ENCODE data around the gene LIX1L. TPM values are rescaled to one million over a fixed set of nuclear protein-coding genes. Genes with fewer than 3 reads are reported as not detected.

Gene LIX1L
- total and polyA plus RNA-seq, 2 of the 4 experiments (the other 2 are of a cell fraction), result 14.7 to 28.8 TPM

GRCh38 chr1:145891143-145891542, 66.7 kb downstream of the LIX1L start:
- H3K9ac ChIP-seq (ENCODE audit: low read depth, low read length), result no peak overlapping the region
- peak overlapping the region; percentile 93 for H2BK20ac ChIP-seq (ENCODE audit: low read depth, low read length)
- H3K79me1 ChIP-seq (ENCODE audit: low read depth in 1 of 2, low read length in 2 of 2), result peaks cover 0 to 4% of the 10 kb centered on the region in 2 experiments; a peak in 1 of 4 replicates
- no peaks in the 10 kb centered on the region for H3K36me3 ChIP-seq (ENCODE audit: control insufficient read depth, insufficient read depth, low read length)
- H4K8ac ChIP-seq (ENCODE audit: low read depth in 2 of 2, low read length in 2 of 2), result peak overlapping the region; percentile 50 to 96
- TF ChIP-seq ELK1 (IDR thresholded peaks at IDR 0.05; ENCODE audit: borderline replicate concordance, low read depth, low read length) (no peak), MAFK (IDR thresholded peaks at IDR 0.05; ENCODE audit: low read depth, low read length) (no peak), CEBPB (IDR thresholded peaks at IDR 0.05; ENCODE audit: low read depth, low read length) (no peak), POLR2A (IDR thresholded peaks at IDR 0.05; ENCODE audit: low read depth, low read length) (no peak)
- peaks cover 12% of the 10 kb centered on the region for H3K4me1 ChIP-seq (ENCODE audit: control insufficient read depth, insufficient read depth, low read length)
- H3K27ac ChIP-seq (ENCODE audit: insufficient read depth, low read length), result peak overlapping the region; percentile 4; the same call in 1 of the 2 replicates
- ChIA-PET POLR2A (ENCODE audit: unreplicated experiment) (no interaction called here), CTCF (interaction anchor here (0.6 to 2.5 kb wide), 24 partner anchors 8 to 145 kb away, joined by 3 to 24 read pairs (median 6); partner anchors contain the start of genes ANKRD34A, ITGA10, LIX1L and PEX11B)
- H4K91ac ChIP-seq (ENCODE audit: insufficient read depth, low read depth, low read length), result peak overlapping the region; percentile 43; the same call in 1 of the 2 replicates
- no peak overlapping the region for H3K18ac ChIP-seq (ENCODE audit: low read depth, low read length)
- peak overlapping the region; percentile 81 for H2AFZ ChIP-seq (replicated peaks; ENCODE audit: low read length, poor library complexity)
- peak overlapping the region; percentile 81; the same call in 2 of the 3 replicates for H2BK15ac ChIP-seq (ENCODE audit: low read depth, low read length)
- BruUV-seq (replicated peaks), result no TSS peak
- H4K5ac ChIP-seq (ENCODE audit: low read depth, low read length), result no peak overlapping the region
- H3K14ac ChIP-seq (replicated peaks; ENCODE audit: low read depth, low read length), result peak overlapping the region; percentile 87
- no peaks in the 10 kb centered on the region for H3K9me3 ChIP-seq (ENCODE audit: control insufficient read depth, insufficient read depth, low read length)
- H2AK9ac ChIP-seq (replicated peaks; ENCODE audit: low read depth, low read length, poor library complexity), result peak overlapping the region; percentile 62
- H3K27me3 ChIP-seq (ENCODE audit: control insufficient read depth, insufficient read depth, low read length), result no peaks in the 10 kb centered on the region
- 0 out of 2 replicates have a peak overlapping the region, but pooled peaks have one; percentile 65 for H2AK5ac ChIP-seq (ENCODE audit: low read depth, low read length)
- in situ Hi-C loops (cut with MboI; ENCODE audit: low sequenced_read_pairs) (no loop called here), intact Hi-C loops (cut with micrococcal nuclease) (loop anchor here (10.0 kb wide), 1 partner anchor 64 kb away; the partner anchor contains the start of gene LIX1L), dilution Hi-C loops (cut with HindIII; ENCODE audit: low sequenced_read_pairs, unreplicated experiment) (no loop called here)
- no CpG with 5 or more reads among the region's 1 CpG for WGBS, 2 experiments (ENCODE audit: extremely low coverage in 2 of 2, insufficient read length in 1 of 2)
- H3K9me1 ChIP-seq (ENCODE audit: insufficient read depth, low read length), result peaks cover 15% of the 10 kb centered on the region
- peak overlapping the region; percentile 68; the same call in 1 of the 2 replicates for H3K23ac ChIP-seq (ENCODE audit: low read depth, low read length)
- no peak overlapping the region for H3K4me2 ChIP-seq (ENCODE audit: low read depth, low read length)
- H2BK5ac ChIP-seq (ENCODE audit: low read depth, low read length, poor library complexity, severe bottlenecking), result peak overlapping the region; percentile 88
- H4K20me1 ChIP-seq (ENCODE audit: insufficient read depth, low read length), result no peaks in the 10 kb centered on the region
- H3K56ac ChIP-seq (ENCODE audit: extremely low read depth, insufficient read depth, low read length), result 0 out of 2 replicates have a peak overlapping the region, but pooled peaks have one; percentile 77
- H3K4ac ChIP-seq (ENCODE audit: low read depth, low read length), result peak overlapping the region; percentile 81; the same call in 1 of the 2 replicates
- peak overlapping the region; percentile 96 for H2BK120ac ChIP-seq (ENCODE audit: low read depth, low read length)
- H3K4me3 ChIP-seq (ENCODE audit: insufficient read depth, low read depth, low read length), result no peak overlapping the region
- ATAC-seq (ENCODE audit: low read depth) (no peak), DNase-seq (peak; percentile 17)

Data from IMR-90 (cell line).